HepG2 (cell line): ENCODE data around the gene ROM1. TPM values are rescaled to one million over a fixed set of nuclear protein-coding genes. Genes with fewer than 3 reads are reported as not detected.

ENCODE experiments used
- ARNTL ChIP-seq: sonication (generic); formaldehyde crosslinking; IDR thresholded peaks from 2 replicates; pipeline ENCODE4 v1.4.0; 2020; ENCODE audit warnings: mild to moderate bottlenecking, missing genetic modification reagents
- CHD2 ChIP-seq: IDR thresholded peaks from 2 replicates; pipeline ENCODE4 v1.6.1; 2011; ENCODE audit warnings: low read depth, low read length, improper control_type of control experiment
- EP300 ChIP-seq, 3 experiments: sonication (generic) in 1 of 3; formaldehyde crosslinking in 1 of 3; IDR thresholded peaks; 2 replicates each; pipeline versions ENCODE4 v1.5.1 to v1.6.1; 2011 to 2020; ENCODE audit warnings: low read depth in 2 of 3, low read length in 2 of 3, borderline replicate concordance in 1 of 3, improper control_type of control experiment in 1 of 3, mild to moderate bottlenecking in 1 of 3, missing genetic modification reagents in 1 of 3, moderate library complexity in 1 of 3
- ESRRA ChIP-seq: sonication (generic); formaldehyde crosslinking; IDR thresholded peaks from 2 replicates; pipeline ENCODE4 v1.5.1; 2020; ENCODE audit warnings: mild to moderate bottlenecking, low read depth, missing genetic modification reagents
- FOXK2 ChIP-seq: fragments of 450-650 bp; IDR thresholded peaks from 2 replicates; pipeline ENCODE4 v1.6.1; 2016
- GLI4 ChIP-seq: sonication (generic); formaldehyde crosslinking; IDR thresholded peaks from 2 replicates; pipeline ENCODE4 v1.5.1; 2020; ENCODE audit warnings: missing genetic modification reagents, mild to moderate bottlenecking, moderate library complexity, borderline replicate concordance
- HNRNPH1 ChIP-seq: fragments of 200-400 bp; formaldehyde crosslinking; optimal IDR thresholded peaks from 2 replicates; pipeline ENCODE3; 2017; ENCODE audit warnings: mild to moderate bottlenecking, low read depth, low read length
- IRX3 ChIP-seq: sonication (generic); formaldehyde crosslinking; IDR thresholded peaks from 2 replicates; pipeline ENCODE4 v1.8.1; 2023; ENCODE audit warnings: mild to moderate bottlenecking, low read depth, missing genetic modification reagents, borderline replicate concordance
- JUND ChIP-seq: sonication (generic); formaldehyde crosslinking; IDR thresholded peaks from 2 replicates; pipeline ENCODE4 v1.8.0; 2022; ENCODE audit warnings: mild to moderate bottlenecking, missing genetic modification reagents
- MATR3 ChIP-seq: sonication (generic); formaldehyde crosslinking; IDR thresholded peaks from 2 replicates; pipeline ENCODE4 v1.4.0; 2020; ENCODE audit warnings: missing genetic modification reagents
- POGZ ChIP-seq: sonication (generic); formaldehyde crosslinking; IDR thresholded peaks from 2 replicates; pipeline ENCODE4 v1.4.0; 2020; ENCODE audit warnings: mild to moderate bottlenecking, missing genetic modification reagents
- WIZ ChIP-seq: sonication (generic); formaldehyde crosslinking; IDR thresholded peaks from 2 replicates; pipeline ENCODE4 v1.5.1; 2020; ENCODE audit warnings: mild to moderate bottlenecking, missing genetic modification reagents
- ZC3H4 ChIP-seq: sonication (generic); formaldehyde crosslinking; IDR thresholded peaks from 2 replicates; pipeline ENCODE4 v1.4.0; 2020; ENCODE audit warnings: missing genetic modification reagents, borderline replicate concordance
- ZFP36L2 ChIP-seq: sonication (generic); formaldehyde crosslinking; IDR thresholded peaks from 2 replicates; pipeline ENCODE4 v1.4.0; 2020; ENCODE audit warnings: missing genetic modification reagents
- ZMYM3 ChIP-seq: sonication (generic); formaldehyde crosslinking; IDR thresholded peaks from 2 replicates; pipeline ENCODE4 v1.5.1; 2020; ENCODE audit warnings: mild to moderate bottlenecking, missing genetic modification reagents
- ZSCAN30 ChIP-seq: sonication (generic); formaldehyde crosslinking; IDR thresholded peaks from 2 replicates; pipeline ENCODE4 v1.5.0; 2020; ENCODE audit warnings: mild to moderate bottlenecking, missing genetic modification reagents
- polyA plus RNA-seq, 8 experiments: library from polyadenylated mRNA; depleted of rRNA in 3 of 8; stranded (reverse) in 7 of 8; unstranded in 1 of 8; fragments of >200 nt; fragmentation: Illumina TruSeq in 4 of 8; extraction: Trizol in 4 of 8; gene quantifications; 2 replicates each; pipeline versions ENCODE4 v1.2.1 to v1.2.3, GENCODE V29; 2011 to 2016; ENCODE audit warnings: low read depth in 4 of 8, missing spikeins in 1 of 8, mixed read lengths in 1 of 8; ENCODE audit not compliant: insufficient read depth in 1 of 8
- total RNA-seq, 5 experiments: library from RNA; depleted of rRNA; stranded (reverse); fragments of >200 nt; fragmentation: Illumina TruSeq; extraction: Trizol; gene quantifications; 2 replicates each; pipeline ENCODE4 v1.2.3, GENCODE V29; 2016; ENCODE audit warnings: low read depth in 1 of 5
- TF ChIP-seq, protein P1 (sequence below), 2 experiments: sonication (generic) in 1 of 2; formaldehyde crosslinking in 1 of 2; IDR thresholded peaks; 2 replicates each; pipeline versions ENCODE4 v1.5.1 to v1.6.1; 2011 to 2020; ENCODE audit warnings: borderline replicate concordance in 1 of 2, low read depth in 1 of 2, low read length in 1 of 2, mild to moderate bottlenecking in 1 of 2, missing genetic modification reagents in 1 of 2, moderate library complexity in 1 of 2
- TF ChIP-seq, protein P2 (sequence below): sonication (generic); formaldehyde crosslinking; IDR thresholded peaks from 2 replicates; pipeline ENCODE4 v1.4.0; 2020; ENCODE audit warnings: missing genetic modification reagents
- TF ChIP-seq, protein P3 (sequence below): sonication (generic); formaldehyde crosslinking; IDR thresholded peaks from 2 replicates; pipeline ENCODE4 v1.8.0; 2022; ENCODE audit warnings: mild to moderate bottlenecking, missing genetic modification reagents, moderate library complexity
- TF ChIP-seq, protein P4 (sequence below): sonication (generic); formaldehyde crosslinking; IDR thresholded peaks from 2 replicates; pipeline ENCODE4 v1.4.0; 2020; ENCODE audit warnings: missing genetic modification reagents
- TF ChIP-seq, protein P5 (sequence below): sonication (generic); formaldehyde crosslinking; IDR thresholded peaks from 2 replicates; pipeline ENCODE4 v1.5.1; 2020; ENCODE audit warnings: missing genetic modification reagents, mild to moderate bottlenecking, borderline replicate concordance

The ROM1 gene
- total and polyA plus RNA-seq, 2 of the 13 experiments (the other 11 are each of a cell fraction or from before 2014, with no cell fraction given): 1.2 to 2.4 TPM

DNA sequence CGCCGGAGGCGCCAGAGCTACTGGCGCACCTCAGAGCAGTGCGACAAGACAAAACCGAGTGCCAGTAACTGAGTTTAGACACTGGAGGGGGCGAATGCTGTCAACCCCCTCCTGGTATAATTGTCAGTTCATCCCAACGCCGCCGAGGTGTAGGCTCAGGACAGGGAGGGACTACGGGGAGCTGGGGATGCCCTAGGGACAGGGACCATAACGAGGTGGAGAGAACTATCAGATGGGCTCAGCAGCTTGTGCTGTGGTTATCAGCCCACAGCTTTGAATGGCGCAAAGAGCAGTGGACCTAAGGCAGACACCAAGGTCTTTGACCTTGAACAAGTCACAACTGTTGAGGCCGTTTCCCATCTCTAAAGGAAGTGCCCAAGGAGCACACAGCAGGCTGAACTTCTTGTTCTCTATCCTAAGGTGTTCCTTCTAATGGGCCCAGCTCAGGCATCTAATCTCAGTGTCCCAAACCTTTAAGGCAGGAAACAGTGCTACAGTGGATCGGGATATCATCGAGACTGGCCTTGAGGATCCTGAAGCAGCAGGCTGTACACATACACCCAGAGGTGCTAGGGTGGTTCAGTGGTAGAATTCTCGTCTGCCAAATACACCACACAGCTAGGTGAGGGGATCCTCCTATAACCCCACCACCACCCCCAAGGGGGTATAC, 20.8 kb upstream of the ROM1 start (continued):
- TF ChIP-seq, protein P1, sequence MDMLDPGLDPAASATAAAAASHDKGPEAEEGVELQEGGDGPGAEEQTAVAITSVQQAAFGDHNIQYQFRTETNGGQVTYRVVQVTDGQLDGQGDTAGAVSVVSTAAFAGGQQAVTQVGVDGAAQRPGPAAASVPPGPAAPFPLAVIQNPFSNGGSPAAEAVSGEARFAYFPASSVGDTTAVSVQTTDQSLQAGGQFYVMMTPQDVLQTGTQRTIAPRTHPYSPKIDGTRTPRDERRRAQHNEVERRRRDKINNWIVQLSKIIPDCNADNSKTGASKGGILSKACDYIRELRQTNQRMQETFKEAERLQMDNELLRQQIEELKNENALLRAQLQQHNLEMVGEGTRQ (IDR thresholded peaks at IDR 0.05; ENCODE audit: low read depth, low read length): no peak
- TF ChIP-seq, protein P1 (CRISPR knock-in tag; IDR thresholded peaks at IDR 0.05; ENCODE audit: borderline replicate concordance): no peak
- TF ChIP-seq, protein P2, sequence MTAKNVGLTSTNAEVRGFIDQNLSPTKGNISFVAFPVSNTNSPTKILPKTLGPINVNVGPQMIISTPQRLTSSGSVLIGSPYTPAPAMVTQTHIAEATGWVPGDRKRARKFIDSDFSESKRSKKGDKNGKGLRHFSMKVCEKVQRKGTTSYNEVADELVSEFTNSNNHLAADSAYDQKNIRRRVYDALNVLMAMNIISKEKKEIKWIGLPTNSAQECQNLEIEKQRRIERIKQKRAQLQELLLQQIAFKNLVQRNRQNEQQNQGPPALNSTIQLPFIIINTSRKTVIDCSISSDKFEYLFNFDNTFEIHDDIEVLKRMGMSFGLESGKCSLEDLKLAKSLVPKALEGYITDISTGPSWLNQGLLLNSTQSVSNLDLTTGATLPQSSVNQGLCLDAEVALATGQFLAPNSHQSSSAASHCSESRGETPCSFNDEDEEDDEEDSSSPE (CRISPR knock-in tag): no peak
- TF ChIP-seq GLI4 (CRISPR knock-in tag) (no peak), ZMYM3 (no peak), ZC3H4 (no peak; the same call in 1 of the 2 replicates), HNRNPH1 (no peak), ZFP36L2 (CRISPR knock-in tag) (no peak), POGZ (no peak), ZSCAN30 (CRISPR knock-in tag) (no peak), MATR3 (CRISPR knock-in tag) (no peak), JUND (peak; percentile 16; the same call in 1 of the 2 replicates), IRX3 (CRISPR knock-in tag) (no peak), FOXK2 (no peak), WIZ (CRISPR knock-in tag) (no peak), CHD2 (0 out of 2 replicates have a peak, but pooled peaks have one; percentile 2), ARNTL (no peak), ESRRA (CRISPR knock-in tag) (peak; percentile 30; the same call in 1 of the 2 replicates), EP300 (IDR thresholded peaks at IDR 0.05; ENCODE audit: low read depth in 2 of 2, low read length in 2 of 2) (0 out of 4 replicates have a peak, but pooled peaks of 1 of the 2 experiments have one; percentile 5), EP300 (CRISPR knock-in tag; IDR thresholded peaks at IDR 0.05; ENCODE audit: borderline replicate concordance) (no peak)
- TF ChIP-seq, protein P3, sequence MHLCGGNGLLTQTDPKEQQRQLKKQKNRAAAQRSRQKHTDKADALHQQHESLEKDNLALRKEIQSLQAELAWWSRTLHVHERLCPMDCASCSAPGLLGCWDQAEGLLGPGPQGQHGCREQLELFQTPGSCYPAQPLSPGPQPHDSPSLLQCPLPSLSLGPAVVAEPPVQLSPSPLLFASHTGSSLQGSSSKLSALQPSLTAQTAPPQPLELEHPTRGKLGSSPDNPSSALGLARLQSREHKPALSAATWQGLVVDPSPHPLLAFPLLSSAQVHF (CRISPR knock-in tag): peak; percentile 56; the same call in 1 of the 2 replicates
- TF ChIP-seq, protein P4, sequence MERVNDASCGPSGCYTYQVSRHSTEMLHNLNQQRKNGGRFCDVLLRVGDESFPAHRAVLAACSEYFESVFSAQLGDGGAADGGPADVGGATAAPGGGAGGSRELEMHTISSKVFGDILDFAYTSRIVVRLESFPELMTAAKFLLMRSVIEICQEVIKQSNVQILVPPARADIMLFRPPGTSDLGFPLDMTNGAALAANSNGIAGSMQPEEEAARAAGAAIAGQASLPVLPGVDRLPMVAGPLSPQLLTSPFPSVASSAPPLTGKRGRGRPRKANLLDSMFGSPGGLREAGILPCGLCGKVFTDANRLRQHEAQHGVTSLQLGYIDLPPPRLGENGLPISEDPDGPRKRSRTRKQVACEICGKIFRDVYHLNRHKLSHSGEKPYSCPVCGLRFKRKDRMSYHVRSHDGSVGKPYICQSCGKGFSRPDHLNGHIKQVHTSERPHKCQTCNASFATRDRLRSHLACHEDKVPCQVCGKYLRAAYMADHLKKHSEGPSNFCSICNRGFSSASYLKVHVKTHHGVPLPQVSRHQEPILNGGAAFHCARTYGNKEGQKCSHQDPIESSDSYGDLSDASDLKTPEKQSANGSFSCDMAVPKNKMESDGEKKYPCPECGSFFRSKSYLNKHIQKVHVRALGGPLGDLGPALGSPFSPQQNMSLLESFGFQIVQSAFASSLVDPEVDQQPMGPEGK (CRISPR knock-in tag): peak; percentile 29; the same call in 1 of the 2 replicates
- TF ChIP-seq, protein P5, sequence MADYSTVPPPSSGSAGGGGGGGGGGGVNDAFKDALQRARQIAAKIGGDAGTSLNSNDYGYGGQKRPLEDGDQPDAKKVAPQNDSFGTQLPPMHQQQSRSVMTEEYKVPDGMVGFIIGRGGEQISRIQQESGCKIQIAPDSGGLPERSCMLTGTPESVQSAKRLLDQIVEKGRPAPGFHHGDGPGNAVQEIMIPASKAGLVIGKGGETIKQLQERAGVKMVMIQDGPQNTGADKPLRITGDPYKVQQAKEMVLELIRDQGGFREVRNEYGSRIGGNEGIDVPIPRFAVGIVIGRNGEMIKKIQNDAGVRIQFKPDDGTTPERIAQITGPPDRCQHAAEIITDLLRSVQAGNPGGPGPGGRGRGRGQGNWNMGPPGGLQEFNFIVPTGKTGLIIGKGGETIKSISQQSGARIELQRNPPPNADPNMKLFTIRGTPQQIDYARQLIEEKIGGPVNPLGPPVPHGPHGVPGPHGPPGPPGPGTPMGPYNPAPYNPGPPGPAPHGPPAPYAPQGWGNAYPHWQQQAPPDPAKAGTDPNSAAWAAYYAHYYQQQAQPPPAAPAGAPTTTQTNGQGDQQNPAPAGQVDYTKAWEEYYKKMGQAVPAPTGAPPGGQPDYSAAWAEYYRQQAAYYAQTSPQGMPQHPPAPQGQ (CRISPR knock-in tag): no peak
